ENCODE data around the gene ZDHHC14. TPM values are rescaled to one million over a fixed set of nuclear protein-coding genes. Genes with fewer than 3 reads are reported as not detected.

Gene ZDHHC14
- polyA plus RNA-seq, 1 donor (not counting 4 experiments of a cell fraction or from before 2014, with no cell fraction given): 6.4 TPM

- no peaks in the 10 kb centered on the region for H3K9me1 ChIP-seq (ENCODE audit: control insufficient read depth, extremely low read depth, insufficient read depth, low read length)
- H4K20me1 ChIP-seq (ENCODE audit: control insufficient read depth, extremely low read depth, insufficient read depth, low read length): no peaks in the 10 kb centered on the region
- TF ChIP-seq CTCF (optimal IDR thresholded peaks at IDR 0.05 in 1 of 3, IDR thresholded peaks at IDR 0.05 in 1 of 3, conservative IDR thresholded peaks at IDR 0.05 in 1 of 3; ENCODE audit: extremely low read depth in 1 of 3, insufficient read depth in 2 of 3, low read length in 3 of 3): no peak
- TF ChIP-seq EZH2 (IDR thresholded peaks at IDR 0.05; ENCODE audit: low read length): no peak
- H3K4me1 ChIP-seq (ENCODE audit: control insufficient read depth, extremely low read depth, insufficient read depth, low read length): no peaks in the 10 kb centered on the region
- H3K9me3 ChIP-seq (ENCODE audit: control insufficient read depth, low read depth, low read length): no peaks in the 10 kb centered on the region
- no peak overlapping the region for H3K4me3 ChIP-seq (ENCODE audit: control insufficient read depth in 2 of 3, extremely low read depth in 1 of 3, insufficient read depth in 2 of 3, low read depth in 1 of 3, low read length in 3 of 3)
- H2AFZ ChIP-seq (ENCODE audit: control insufficient read depth, low read length): no peak overlapping the region
- no peak for DNase-seq (ENCODE audit: low read depth, low spot score)
- no peak overlapping the region for H3K4me2 ChIP-seq (ENCODE audit: control insufficient read depth, extremely low read depth, insufficient read depth, low read depth, low read length)
- H3K27ac ChIP-seq (ENCODE audit: control insufficient read depth, insufficient read depth, low read length): no peak overlapping the region
- FAIRE-seq: no peak
- no peak overlapping the region for H3K9ac ChIP-seq (ENCODE audit: control insufficient read depth, extremely low read depth, insufficient read depth, low read length)
- H3K79me2 ChIP-seq (ENCODE audit: control insufficient read depth, insufficient read depth, low read length): no peaks in the 10 kb centered on the region
- dilution Hi-C loops (cut with MboI; ENCODE audit: extremely low pct_ligation_motif_present, low sequenced_read_pairs): no loop called here
- H3K27me3 ChIP-seq (ENCODE audit: control insufficient read depth, extremely low read depth, insufficient read depth, low read length): no peaks in the 10 kb centered on the region
- H3K36me3 ChIP-seq (ENCODE audit: control insufficient read depth in 2 of 2, extremely low read depth in 1 of 2, insufficient read depth in 2 of 2, low read length in 2 of 2): no peaks in the 10 kb centered on the region
These were observed 14.3 kb upstream of the ZDHHC14 start for GRCh38 chr6:157366648-157367047.

GRCh38 chr6:157368359-157369049 lies 12.5 kb upstream of the ZDHHC14 start:
- Histone ChIP-seq H3K79me2 (ENCODE audit: control insufficient read depth, insufficient read depth, low read length) (no peaks in the 10 kb centered on the region), H3K9ac (ENCODE audit: control insufficient read depth, extremely low read depth, insufficient read depth, low read length) (no peak overlapping the region), H4K20me1 (ENCODE audit: control insufficient read depth, extremely low read depth, insufficient read depth, low read length) (no peaks in the 10 kb centered on the region), H3K4me3 (ENCODE audit: control insufficient read depth in 2 of 3, extremely low read depth in 1 of 3, insufficient read depth in 2 of 3, low read depth in 1 of 3, low read length in 3 of 3) (no peak overlapping the region), H3K4me1 (ENCODE audit: control insufficient read depth, extremely low read depth, insufficient read depth, low read length) (no peaks in the 10 kb centered on the region), H3K4me2 (ENCODE audit: control insufficient read depth, extremely low read depth, insufficient read depth, low read depth, low read length) (no peak overlapping the region), H2AFZ (ENCODE audit: control insufficient read depth, low read length) (no peak overlapping the region), H3K36me3 (ENCODE audit: control insufficient read depth in 2 of 2, extremely low read depth in 1 of 2, insufficient read depth in 2 of 2, low read length in 2 of 2) (no peaks in the 10 kb centered on the region), H3K9me1 (ENCODE audit: control insufficient read depth, extremely low read depth, insufficient read depth, low read length) (no peaks in the 10 kb centered on the region), H3K27ac (ENCODE audit: control insufficient read depth, insufficient read depth, low read length) (no peak overlapping the region), H3K9me3 (ENCODE audit: control insufficient read depth, low read depth, low read length) (no peaks in the 10 kb centered on the region), H3K27me3 (ENCODE audit: control insufficient read depth, extremely low read depth, insufficient read depth, low read length) (no peaks in the 10 kb centered on the region)
- no peak for FAIRE-seq
- TF ChIP-seq CTCF (optimal IDR thresholded peaks at IDR 0.05 in 1 of 3, IDR thresholded peaks at IDR 0.05 in 1 of 3, conservative IDR thresholded peaks at IDR 0.05 in 1 of 3; ENCODE audit: extremely low read depth in 1 of 3, insufficient read depth in 2 of 3, low read length in 3 of 3) (no peak), EZH2 (IDR thresholded peaks at IDR 0.05; ENCODE audit: low read length) (no peak)
- no peak for DNase-seq (ENCODE audit: low read depth, low spot score)
- dilution Hi-C loops (cut with MboI; ENCODE audit: extremely low pct_ligation_motif_present, low sequenced_read_pairs): no loop called here
